ENCODE measurements around the gene INAFM1.

INAFM1 gene

GRCh38 chr19:47310323-47310722, 35.6 kb downstream of the INAFM1 start:
- DNase-seq (ENCODE audit: low spot score): no peak

DNA sequence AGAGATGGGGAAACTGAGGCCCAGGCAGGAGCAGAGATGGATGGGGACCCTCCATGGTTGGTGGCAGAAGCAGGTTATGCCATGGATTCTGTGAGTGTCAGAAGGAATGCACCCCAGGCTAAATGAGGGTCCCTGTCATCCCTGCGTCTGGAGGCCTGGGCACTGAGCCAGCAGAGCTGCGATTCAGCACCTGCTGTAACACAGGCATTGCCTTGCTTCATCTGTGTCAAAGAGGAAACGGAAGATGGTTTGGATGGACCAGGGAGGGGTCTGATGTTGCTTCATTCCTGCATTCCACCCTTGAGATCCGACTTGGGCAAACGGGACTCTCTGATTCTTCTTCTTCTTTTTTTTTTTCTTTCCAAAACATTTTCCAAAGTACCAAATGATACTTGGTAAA, 36.1 kb downstream of the INAFM1 start:
- DNase-seq (ENCODE audit: low spot score): no peak

- no peak for DNase-seq (ENCODE audit: low spot score)
Measured at GRCh38 chr19:47312366-47313006, 37.8 kb downstream of the INAFM1 start.

- DNase-seq (ENCODE audit: low spot score): no peak
Measured at GRCh38 chr19:47313754-47314295, 39.1 kb downstream of the INAFM1 start.

GRCh38 chr19:47315125-47315821, 40.6 kb downstream of the INAFM1 start:
- peak; percentile 84 for DNase-seq (ENCODE audit: low spot score)

GRCh38 chr19:47316513-47316912, 41.8 kb downstream of the INAFM1 start:
- DNase-seq (ENCODE audit: low spot score): no peak

GRCh38 chr19:47319923-47320871, 45.5 kb downstream of the INAFM1 start:
- no peak for DNase-seq (ENCODE audit: low spot score)

- DNase-seq (ENCODE audit: low spot score): no peak
Measured at GRCh38 chr19:47321630-47322029, 46.9 kb downstream of the INAFM1 start.

DNA sequence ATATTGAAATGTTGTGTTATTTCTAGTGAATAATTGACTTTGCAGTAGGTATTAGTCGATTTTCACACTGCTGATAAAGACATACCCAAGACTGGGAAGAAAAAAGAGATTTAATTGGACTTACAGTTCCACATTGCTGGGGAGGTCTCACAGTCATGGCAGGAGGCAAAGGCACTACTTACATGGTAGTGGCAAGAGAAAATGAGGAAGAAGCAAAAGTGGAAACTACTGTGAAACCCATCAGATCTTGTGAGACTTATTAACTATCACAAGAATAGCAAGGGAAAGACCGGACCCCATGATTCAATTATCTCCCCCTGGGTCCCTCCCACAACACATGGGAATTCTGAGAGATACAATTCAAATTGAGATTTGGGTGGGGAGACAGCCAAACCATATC, 47.4 kb downstream of the INAFM1 start:
- no peak for DNase-seq (ENCODE audit: low spot score)

- no peak for DNase-seq (ENCODE audit: low spot score)
Measured at GRCh38 chr19:47323409-47323808, 48.7 kb downstream of the INAFM1 start.

GRCh38 chr19:47323872-47324271, 49.2 kb downstream of the INAFM1 start:
- no peak for DNase-seq (ENCODE audit: low spot score)

- DNase-seq (ENCODE audit: low spot score): no peak
Measured at GRCh38 chr19:47324502-47324901, 49.8 kb downstream of the INAFM1 start.

All from AG08396 (cell line).